ENCODE results near the gene MAP4K4. TPM values are rescaled to one million over a fixed set of nuclear protein-coding genes. Genes with fewer than 3 reads are reported as not detected.
A peak's percentile ranks its signal among the peaks of the same experiment; 100 is the strongest.

The MAP4K4 gene
- total RNA-seq, 1 donor from 2014 or later: 36.8 TPM

DNA sequence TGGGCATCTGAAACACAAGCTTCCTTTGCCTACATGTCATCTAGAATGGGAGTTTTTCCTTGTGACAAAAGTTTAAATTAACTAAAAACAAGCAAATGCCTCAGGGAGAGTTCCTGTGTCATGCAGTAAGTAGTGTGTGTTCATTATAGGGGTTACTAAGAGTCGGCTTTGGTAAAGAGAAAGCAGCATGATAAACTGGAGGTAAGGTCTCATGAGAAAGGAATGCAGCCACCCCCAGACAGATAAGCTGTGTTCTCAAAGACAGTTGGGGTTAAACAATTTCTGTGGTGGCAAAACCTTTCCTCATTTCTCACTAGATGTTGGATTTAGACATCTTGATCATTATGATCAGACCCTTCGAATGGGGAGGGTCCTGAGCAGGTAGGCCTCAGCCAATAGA, 129.7 kb downstream of the MAP4K4 start:
- Mint-ChIP-seq H3K27ac (no peak overlapping the region), H3K36me3 (ENCODE audit: low read depth) (peaks cover 53% of the 10 kb centered on the region), H3K9me3 (no peaks in the 10 kb centered on the region), H3K27me3 (ENCODE audit: low read depth) (no peaks in the 10 kb centered on the region), H3K4me1 (ENCODE audit: low read depth) (peaks cover 70% of the 10 kb centered on the region), H3K4me3 (ENCODE audit: low read depth) (no peak overlapping the region)
- intact Hi-C loops (cut with micrococcal nuclease): loop anchor here (10.0 kb wide), 1 partner anchor 522 kb away; the partner anchor contains the start of gene RNF149
- DNase-seq (ENCODE audit: low spot score): no peak

DNA sequence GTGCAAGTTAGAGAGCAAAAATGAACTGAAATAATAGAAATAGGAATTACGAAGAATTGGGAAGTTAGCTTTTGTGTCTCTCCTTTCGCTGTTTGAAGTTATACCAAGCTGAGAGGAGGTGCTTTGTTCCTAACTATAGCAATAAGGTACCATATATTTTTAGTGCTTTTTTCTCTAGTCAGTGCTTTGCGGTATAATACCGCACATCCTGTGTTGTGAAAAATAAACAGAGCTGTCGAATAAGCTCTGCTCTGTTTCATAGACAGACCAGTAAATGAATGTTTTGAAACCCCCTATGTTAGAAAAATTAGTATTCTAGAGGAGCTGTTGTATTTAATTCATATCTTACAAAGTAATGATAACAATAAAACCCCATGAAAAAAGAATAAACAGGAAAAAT, 130.8 kb downstream of the MAP4K4 start:
- intact Hi-C loops (cut with micrococcal nuclease): loop anchor here (10.0 kb wide), 1 partner anchor 523 kb away; the partner anchor contains the start of gene RNF149
- Mint-ChIP-seq H3K27me3 (ENCODE audit: low read depth) (no peaks in the 10 kb centered on the region), H3K9me3 (no peaks in the 10 kb centered on the region), H3K4me3 (ENCODE audit: low read depth) (no peak overlapping the region), H3K36me3 (ENCODE audit: low read depth) (peaks cover 56% of the 10 kb centered on the region), H3K4me1 (ENCODE audit: low read depth) (peaks cover 61% of the 10 kb centered on the region), H3K27ac (no peak overlapping the region)
- no peak for DNase-seq (ENCODE audit: low spot score)

DNA sequence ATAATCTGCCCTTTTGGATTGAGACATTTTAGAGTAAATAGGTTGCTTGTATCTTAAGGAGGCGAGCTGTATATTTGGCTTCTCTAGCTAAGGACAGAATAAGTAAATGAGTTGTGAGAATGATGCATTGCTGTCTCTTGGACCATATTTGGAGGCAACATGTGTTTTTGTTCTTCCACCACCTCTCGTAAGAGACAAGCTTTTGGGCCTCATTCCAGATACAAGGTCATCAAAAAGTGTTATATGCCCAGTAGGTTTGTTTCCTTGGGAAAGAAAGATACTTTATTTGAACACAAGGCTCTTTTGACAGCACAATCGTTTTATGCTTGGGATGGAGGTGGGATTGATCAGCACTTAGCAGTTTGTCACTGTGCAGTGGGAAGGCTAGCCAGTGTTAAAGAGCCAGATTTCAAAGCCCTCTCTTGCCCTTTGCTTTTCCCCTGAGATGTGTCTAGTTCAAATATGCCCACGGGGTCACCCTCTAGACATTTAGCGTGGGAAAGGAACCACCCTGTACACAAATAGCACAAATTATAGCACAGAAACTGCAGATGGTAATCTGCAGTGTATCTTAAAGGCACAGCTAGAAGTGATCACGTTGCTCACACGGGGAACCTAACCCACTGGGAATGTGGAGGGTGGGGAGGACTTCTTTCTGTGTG, 131.3 kb downstream of the MAP4K4 start:
- H3K9me3 Mint-ChIP-seq: no peaks in the 10 kb centered on the region
- peaks cover 56% of the 10 kb centered on the region for H3K4me1 Mint-ChIP-seq (ENCODE audit: low read depth)
- H3K27ac Mint-ChIP-seq: no peak overlapping the region
- peaks cover 51% of the 10 kb centered on the region for H3K36me3 Mint-ChIP-seq (ENCODE audit: low read depth)
- no peak overlapping the region for H3K4me3 Mint-ChIP-seq (ENCODE audit: low read depth)
- intact Hi-C loops (cut with micrococcal nuclease): loop anchor here (10.0 kb wide), 1 partner anchor 524 kb away; the partner anchor contains the start of gene RNF149
- no peak for DNase-seq (ENCODE audit: low spot score)
- no peaks in the 10 kb centered on the region for H3K27me3 Mint-ChIP-seq (ENCODE audit: low read depth)

DNA sequence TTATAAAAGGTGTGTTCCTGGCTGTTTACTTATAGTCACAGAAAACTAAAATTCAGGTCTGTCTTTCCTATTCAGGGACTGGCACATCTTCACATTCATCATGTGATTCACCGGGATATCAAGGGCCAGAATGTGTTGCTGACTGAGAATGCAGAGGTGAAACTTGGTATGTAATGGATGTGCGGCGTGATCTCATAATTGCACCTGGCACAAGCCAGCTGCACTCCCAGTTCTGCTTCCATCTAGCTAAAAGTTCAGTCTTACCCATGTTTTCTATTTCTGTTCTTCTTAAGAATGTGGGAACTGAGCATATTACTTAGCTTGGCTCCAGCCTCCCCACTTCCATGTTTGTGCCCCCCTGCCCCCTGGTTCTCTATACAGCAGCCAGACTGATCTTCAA, 131.9 kb downstream of the MAP4K4 start:
- peaks cover 55% of the 10 kb centered on the region for H3K4me1 Mint-ChIP-seq (ENCODE audit: low read depth)
- H3K27me3 Mint-ChIP-seq (ENCODE audit: low read depth): no peaks in the 10 kb centered on the region
- H3K36me3 Mint-ChIP-seq (ENCODE audit: low read depth): peaks cover 54% of the 10 kb centered on the region
- intact Hi-C loops (cut with micrococcal nuclease): loop anchor here (10.0 kb wide), 1 partner anchor 525 kb away; the partner anchor contains the start of gene RNF149
- no peaks in the 10 kb centered on the region for H3K9me3 Mint-ChIP-seq
- H3K4me3 Mint-ChIP-seq (ENCODE audit: low read depth): no peak overlapping the region
- DNase-seq (ENCODE audit: low spot score): no peak
- H3K27ac Mint-ChIP-seq: no peak overlapping the region

DNA sequence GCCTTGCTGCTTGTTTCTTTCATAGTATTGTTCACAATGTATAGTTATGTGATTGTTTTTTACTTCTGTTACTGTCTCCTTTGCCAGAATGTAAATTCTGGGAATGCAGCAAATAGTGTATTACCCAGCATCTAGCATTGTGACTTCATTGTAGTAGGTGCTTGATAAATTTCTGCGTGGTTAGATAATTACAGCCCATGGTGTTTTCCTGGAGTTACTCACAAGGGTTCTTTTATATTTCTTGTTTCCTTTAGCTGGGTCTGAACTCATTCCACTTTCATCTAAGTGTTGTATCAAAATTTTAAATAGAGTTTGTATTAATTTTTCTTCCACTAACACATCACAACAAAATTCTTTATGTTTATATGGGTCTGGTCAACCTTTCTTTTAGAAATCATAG, 132.6 kb downstream of the MAP4K4 start:
- Mint-ChIP-seq H3K27ac (peak overlapping the region; percentile 60), H3K4me3 (ENCODE audit: low read depth) (no peak overlapping the region), H3K4me1 (ENCODE audit: low read depth) (peaks cover 55% of the 10 kb centered on the region), H3K9me3 (no peaks in the 10 kb centered on the region), H3K36me3 (ENCODE audit: low read depth) (peaks cover 56% of the 10 kb centered on the region), H3K27me3 (ENCODE audit: low read depth) (no peaks in the 10 kb centered on the region)
- intact Hi-C loops (cut with micrococcal nuclease): loop anchor here (10.0 kb wide), 1 partner anchor 535 kb away; no protein-coding TSS in a partner anchor
- no peak for DNase-seq (ENCODE audit: low spot score)

DNA sequence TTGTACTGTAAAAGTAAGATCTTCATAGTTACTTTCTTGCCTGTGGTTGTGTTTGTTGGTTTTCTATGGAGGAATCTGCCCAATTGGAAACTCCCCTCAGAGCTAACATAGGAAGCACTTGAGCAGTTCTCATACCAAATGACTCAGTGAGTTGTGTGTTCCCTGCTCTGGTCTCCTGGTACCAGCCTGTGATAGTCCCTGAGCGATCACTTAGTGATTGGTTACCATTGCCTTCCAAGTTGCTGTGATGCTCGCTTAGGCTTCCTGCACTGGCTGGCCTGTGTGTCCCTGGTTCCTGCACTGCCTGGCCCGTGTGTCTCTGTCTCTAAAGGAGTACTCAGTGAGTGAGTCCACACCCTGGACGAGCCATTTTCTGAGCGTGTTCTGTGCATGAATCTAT, 133.0 kb downstream of the MAP4K4 start:
- intact Hi-C loops (cut with micrococcal nuclease): loop anchor here (10.0 kb wide), 1 partner anchor 534 kb away; no protein-coding TSS in a partner anchor
- Mint-ChIP-seq H3K27me3 (ENCODE audit: low read depth) (no peaks in the 10 kb centered on the region), H3K36me3 (ENCODE audit: low read depth) (peaks cover 56% of the 10 kb centered on the region), H3K4me1 (ENCODE audit: low read depth) (peaks cover 55% of the 10 kb centered on the region), H3K9me3 (no peaks in the 10 kb centered on the region), H3K27ac (peak overlapping the region; percentile 60), H3K4me3 (ENCODE audit: low read depth) (no peak overlapping the region)
- DNase-seq (ENCODE audit: low spot score): no peak

DNA sequence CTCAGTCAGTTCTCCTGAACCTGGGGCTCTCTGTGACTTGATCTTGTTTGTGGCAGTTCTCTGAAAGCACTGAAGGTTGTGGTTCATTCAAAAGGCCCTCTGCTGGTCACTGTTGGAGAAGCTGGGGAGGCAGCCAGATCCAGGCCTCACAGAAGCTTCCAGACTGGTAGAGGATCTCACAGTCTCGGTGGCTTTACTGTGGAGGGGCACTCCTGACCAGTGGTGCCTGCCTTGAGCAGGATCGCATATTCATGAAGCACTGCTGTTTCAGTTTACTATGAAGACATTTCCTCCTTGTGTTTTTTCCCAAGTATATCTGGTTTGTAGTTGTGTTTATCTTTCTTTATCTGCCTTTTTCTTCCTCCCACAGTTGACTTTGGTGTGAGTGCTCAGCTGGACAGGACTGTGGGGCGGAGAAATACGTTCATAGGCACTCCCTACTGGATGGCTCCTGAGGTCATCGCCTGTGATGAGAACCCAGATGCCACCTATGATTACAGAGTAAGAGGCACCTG, 133.9 kb downstream of the MAP4K4 start:
- DNase-seq (ENCODE audit: low spot score): peak; percentile 33
- Mint-ChIP-seq H3K4me1 (ENCODE audit: low read depth) (peaks cover 50% of the 10 kb centered on the region), H3K4me3 (ENCODE audit: low read depth) (no peak overlapping the region), H3K27me3 (ENCODE audit: low read depth) (no peaks in the 10 kb centered on the region), H3K36me3 (ENCODE audit: low read depth) (peaks cover 57% of the 10 kb centered on the region), H3K9me3 (no peaks in the 10 kb centered on the region), H3K27ac (peak overlapping the region; percentile 61)
- intact Hi-C loops (cut with micrococcal nuclease): loop anchor here (1.0 to 10.0 kb wide), 2 partner anchors 412 to 533 kb away; no protein-coding TSS in a partner anchor

DNA sequence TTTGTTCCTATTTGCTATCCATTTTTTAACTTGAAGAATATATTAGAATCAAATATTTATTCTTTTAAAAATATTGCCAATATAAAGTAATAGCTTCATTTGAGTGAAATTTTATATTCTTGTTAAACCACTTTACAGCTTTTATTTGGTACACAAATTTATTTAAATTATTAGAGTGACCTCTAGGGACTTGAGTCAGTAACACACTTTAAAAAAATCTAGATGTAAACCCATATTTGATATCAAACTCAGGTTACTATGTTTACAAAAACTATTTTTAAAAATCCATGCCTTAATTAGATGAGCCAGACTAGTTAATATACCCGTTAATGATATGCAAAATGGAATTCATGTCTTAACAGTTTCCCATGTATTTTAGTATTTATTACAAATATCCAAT, 134.6 kb downstream of the MAP4K4 start:
- Mint-ChIP-seq H3K9me3 (no peaks in the 10 kb centered on the region), H3K27me3 (ENCODE audit: low read depth) (no peaks in the 10 kb centered on the region), H3K36me3 (ENCODE audit: low read depth) (peaks cover 56% of the 10 kb centered on the region), H3K27ac (no peak overlapping the region), H3K4me1 (ENCODE audit: low read depth) (peaks cover 43% of the 10 kb centered on the region), H3K4me3 (ENCODE audit: low read depth) (no peak overlapping the region)
- intact Hi-C loops (cut with micrococcal nuclease): loop anchor here (10.0 kb wide), 1 partner anchor 533 kb away; no protein-coding TSS in a partner anchor
- DNase-seq (ENCODE audit: low spot score): no peak

DNA sequence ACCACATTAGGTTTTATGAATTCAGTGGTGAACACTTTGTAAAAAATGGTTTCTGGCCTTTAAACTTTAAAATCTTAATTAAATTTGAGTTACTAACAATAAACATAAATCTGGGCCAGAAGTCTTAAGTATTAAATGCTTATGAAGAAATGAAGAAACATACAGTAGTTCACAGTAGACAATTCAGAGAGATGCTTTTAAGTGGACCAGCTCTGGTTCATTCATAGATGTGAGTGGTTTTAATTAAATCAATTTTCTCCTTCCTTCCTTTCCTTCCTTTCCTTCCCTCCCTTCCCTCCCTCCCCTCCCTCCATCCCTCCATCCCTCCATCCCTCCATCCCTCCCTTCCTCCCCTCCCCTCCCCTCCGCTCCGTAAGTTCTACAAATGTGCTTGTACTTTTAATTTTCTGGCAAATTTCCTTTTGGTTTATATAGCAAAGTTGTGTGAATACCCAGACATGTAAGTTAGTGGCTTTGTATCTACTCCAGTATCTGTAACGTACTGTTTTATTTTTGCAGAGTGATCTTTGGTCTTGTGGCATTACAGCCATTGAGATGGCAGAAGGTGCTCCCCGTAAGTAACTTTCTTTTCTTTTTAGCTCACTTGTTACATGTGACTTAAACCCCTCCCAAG, 136.5 kb downstream of the MAP4K4 start:
- DNase-seq (ENCODE audit: low spot score): no peak
- no peaks in the 10 kb centered on the region for H3K27me3 Mint-ChIP-seq (ENCODE audit: low read depth)
- no peak overlapping the region for H3K4me3 Mint-ChIP-seq (ENCODE audit: low read depth)
- H3K36me3 Mint-ChIP-seq (ENCODE audit: low read depth): peaks cover 58% of the 10 kb centered on the region
- intact Hi-C loops (cut with micrococcal nuclease): loop anchor here (10.0 kb wide), 1 partner anchor 531 kb away; no protein-coding TSS in a partner anchor
- H3K9me3 Mint-ChIP-seq: no peaks in the 10 kb centered on the region
- H3K27ac Mint-ChIP-seq: no peak overlapping the region
- peaks cover 26% of the 10 kb centered on the region for H3K4me1 Mint-ChIP-seq (ENCODE audit: low read depth)

DNA sequence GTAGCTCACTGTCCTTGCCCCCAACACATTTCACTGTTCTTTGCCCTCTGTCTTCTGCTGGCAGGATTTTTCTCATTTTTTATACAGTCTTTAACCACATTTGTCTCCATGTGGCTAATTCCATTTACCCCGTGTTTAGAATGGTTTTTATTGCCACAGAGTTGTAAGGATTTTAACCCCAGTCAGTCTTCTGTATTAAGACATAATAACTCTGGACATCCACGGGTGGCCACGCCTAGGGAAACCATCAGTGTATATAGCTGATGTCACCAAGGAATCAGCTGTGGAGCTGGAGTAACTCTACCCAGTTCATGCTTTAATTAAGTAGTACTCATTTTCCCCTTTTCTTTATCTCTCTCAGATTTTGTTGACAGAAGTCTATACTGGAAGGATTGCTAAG, 139.8 kb downstream of the MAP4K4 start:
- Mint-ChIP-seq H3K27ac (no peak overlapping the region), H3K4me1 (ENCODE audit: low read depth) (peaks cover 9% of the 10 kb centered on the region), H3K9me3 (no peaks in the 10 kb centered on the region), H3K27me3 (ENCODE audit: low read depth) (no peaks in the 10 kb centered on the region), H3K4me3 (ENCODE audit: low read depth) (no peak overlapping the region), H3K36me3 (ENCODE audit: low read depth) (peaks cover 58% of the 10 kb centered on the region)
- no peak for DNase-seq (ENCODE audit: low spot score)
- intact Hi-C loops (cut with micrococcal nuclease): loop anchor here (10.0 kb wide), 1 partner anchor 527 kb away; no protein-coding TSS in a partner anchor

DNA sequence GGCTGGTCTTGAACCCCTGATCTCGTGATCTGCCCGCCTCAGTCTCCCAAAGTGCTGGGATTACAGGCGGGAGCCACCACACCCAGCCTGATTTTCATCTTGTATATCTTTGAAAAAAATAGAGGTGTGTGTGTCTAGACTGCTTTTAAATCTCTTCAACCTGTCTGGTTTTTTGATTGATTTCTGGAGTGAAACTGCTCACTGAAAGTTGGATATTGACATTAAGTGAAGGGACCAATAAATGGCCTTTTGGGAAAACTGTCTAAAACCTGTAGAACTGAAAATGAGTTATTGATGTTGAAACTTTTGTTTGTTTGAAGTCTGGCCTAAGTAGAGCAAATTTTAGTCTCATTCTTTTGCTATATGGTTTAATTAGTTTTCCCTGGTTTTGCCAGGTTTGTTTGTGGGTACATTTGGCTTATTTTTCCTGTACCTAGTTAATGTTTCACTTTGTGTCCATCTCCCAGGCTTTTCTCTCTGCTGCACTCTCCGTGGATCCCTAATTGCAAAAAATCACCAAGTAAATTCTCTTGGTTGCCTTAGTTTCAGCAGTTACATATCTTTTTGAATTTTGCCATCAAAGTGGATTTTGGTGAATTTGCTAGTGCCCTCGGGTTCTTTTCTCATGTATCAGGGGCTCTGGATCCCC, 144.3 kb downstream of the MAP4K4 start:
- no peak overlapping the region for H3K4me3 Mint-ChIP-seq (ENCODE audit: low read depth)
- intact Hi-C loops (cut with micrococcal nuclease): no loop called here
- H3K27ac Mint-ChIP-seq: no peak overlapping the region
- peaks cover 13% of the 10 kb centered on the region for H3K4me1 Mint-ChIP-seq (ENCODE audit: low read depth)
- no peak for DNase-seq (ENCODE audit: low spot score)
- no peaks in the 10 kb centered on the region for H3K27me3 Mint-ChIP-seq (ENCODE audit: low read depth)
- peaks cover 59% of the 10 kb centered on the region for H3K36me3 Mint-ChIP-seq (ENCODE audit: low read depth)
- no peaks in the 10 kb centered on the region for H3K9me3 Mint-ChIP-seq

DNA sequence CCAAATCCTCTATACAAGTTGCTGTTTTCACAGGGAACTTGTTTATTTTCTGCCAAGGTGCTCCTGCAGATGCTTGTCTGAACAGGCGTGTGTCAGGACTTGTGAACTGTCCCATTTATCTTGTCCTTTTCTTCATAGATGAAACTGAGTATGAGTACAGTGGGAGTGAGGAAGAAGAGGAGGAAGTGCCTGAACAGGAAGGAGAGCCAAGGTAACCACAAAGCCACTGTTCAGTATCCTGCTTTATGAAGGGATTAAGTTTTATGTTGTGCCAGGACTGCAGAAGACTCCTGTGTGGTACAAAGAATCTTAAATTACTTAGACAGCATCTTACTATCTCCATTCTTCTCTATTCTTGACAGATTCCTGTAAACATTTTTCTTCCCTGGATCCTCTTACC, 145.0 kb downstream of the MAP4K4 start:
- intact Hi-C loops (cut with micrococcal nuclease): no loop called here
- no peaks in the 10 kb centered on the region for H3K9me3 Mint-ChIP-seq
- H3K27me3 Mint-ChIP-seq (ENCODE audit: low read depth): no peaks in the 10 kb centered on the region

More for the DNA sequence above, 145.0 kb downstream of the MAP4K4 start:
- H3K36me3 Mint-ChIP-seq (ENCODE audit: low read depth): peaks cover 53% of the 10 kb centered on the region
- H3K4me3 Mint-ChIP-seq (ENCODE audit: low read depth): no peak overlapping the region
- no peak overlapping the region for H3K27ac Mint-ChIP-seq
- no peak for DNase-seq (ENCODE audit: low spot score)
- peaks cover 13% of the 10 kb centered on the region for H3K4me1 Mint-ChIP-seq (ENCODE audit: low read depth)
